ENCODE measurements around the gene PTPRA.
"Not testable (repeated sequence)": the region's sequence is repeated elsewhere in the genome, so short reads cannot be mapped to it uniquely, and the experiment has no call there.

The PTPRA gene, protein sequence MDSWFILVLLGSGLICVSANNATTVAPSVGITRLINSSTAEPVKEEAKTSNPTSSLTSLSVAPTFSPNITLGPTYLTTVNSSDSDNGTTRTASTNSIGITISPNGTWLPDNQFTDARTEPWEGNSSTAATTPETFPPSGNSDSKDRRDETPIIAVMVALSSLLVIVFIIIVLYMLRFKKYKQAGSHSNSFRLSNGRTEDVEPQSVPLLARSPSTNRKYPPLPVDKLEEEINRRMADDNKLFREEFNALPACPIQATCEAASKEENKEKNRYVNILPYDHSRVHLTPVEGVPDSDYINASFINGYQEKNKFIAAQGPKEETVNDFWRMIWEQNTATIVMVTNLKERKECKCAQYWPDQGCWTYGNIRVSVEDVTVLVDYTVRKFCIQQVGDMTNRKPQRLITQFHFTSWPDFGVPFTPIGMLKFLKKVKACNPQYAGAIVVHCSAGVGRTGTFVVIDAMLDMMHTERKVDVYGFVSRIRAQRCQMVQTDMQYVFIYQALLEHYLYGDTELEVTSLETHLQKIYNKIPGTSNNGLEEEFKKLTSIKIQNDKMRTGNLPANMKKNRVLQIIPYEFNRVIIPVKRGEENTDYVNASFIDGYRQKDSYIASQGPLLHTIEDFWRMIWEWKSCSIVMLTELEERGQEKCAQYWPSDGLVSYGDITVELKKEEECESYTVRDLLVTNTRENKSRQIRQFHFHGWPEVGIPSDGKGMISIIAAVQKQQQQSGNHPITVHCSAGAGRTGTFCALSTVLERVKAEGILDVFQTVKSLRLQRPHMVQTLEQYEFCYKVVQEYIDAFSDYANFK

DNA sequence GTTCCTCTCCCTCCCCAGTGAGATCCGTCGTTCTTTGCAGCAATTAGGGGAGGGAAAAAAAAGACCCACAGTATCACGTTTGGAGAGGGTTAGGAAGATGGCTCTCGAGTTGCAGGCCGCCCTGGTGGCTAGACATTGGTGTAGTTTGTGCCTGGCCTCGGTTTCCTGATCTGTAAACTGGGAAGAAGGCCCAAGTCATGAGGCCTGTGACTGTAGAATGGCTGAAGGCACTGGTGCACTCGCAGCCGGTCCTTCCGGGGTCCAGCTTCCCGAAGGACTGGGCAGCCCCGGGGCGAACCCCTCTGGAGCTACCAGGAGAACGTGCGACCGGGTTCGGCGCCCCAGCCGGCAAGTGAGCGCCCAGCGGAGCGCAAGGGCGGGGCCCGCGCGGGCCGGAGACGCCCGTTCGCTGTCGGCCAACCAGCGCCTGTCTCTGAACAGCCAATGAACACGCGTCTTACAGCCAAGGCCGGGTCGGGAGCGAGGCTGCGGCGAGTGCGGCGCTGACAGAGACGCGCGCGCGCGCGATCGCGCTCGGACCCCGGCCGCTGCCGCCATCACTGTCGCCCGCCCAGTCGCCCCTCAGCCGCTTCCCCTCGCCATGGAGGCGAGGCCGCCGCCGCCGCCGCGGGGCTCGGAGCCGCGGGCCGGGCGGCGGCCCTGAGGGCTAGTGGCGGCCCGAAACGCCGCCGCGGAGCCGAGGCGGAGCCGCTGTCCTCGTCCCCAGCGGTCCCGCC is at the start of gene PTPRA:
Gene PTPRA, plus strand, starts transcription at position 472 of the 737 bp plus-strand sequence. CDS start 90,797 bp downstream, outside the sequence.
- H3K27me3 Mint-ChIP-seq = no peaks in the 10 kb centered on the region
- H3K4me1 Mint-ChIP-seq (ENCODE audit: low read depth) = peaks cover 49% of the 10 kb centered on the region
- peak within 1 kb of the TSS; percentile 92 for H3K27ac Mint-ChIP-seq
- H3K4me3 Mint-ChIP-seq = peak within 1 kb of the TSS; percentile 91
- no peaks in the 10 kb centered on the region for H3K9me3 Mint-ChIP-seq (ENCODE audit: low read depth)
- peaks cover 2% of the 10 kb centered on the region for H3K36me3 Mint-ChIP-seq

- peaks cover 9% of the 10 kb centered on the region for H3K27me3 Mint-ChIP-seq
- peak overlapping the region; percentile 52 for H3K4me3 Mint-ChIP-seq
- no peaks in the 10 kb centered on the region for H3K9me3 Mint-ChIP-seq (ENCODE audit: low read depth)
- peaks cover 22% of the 10 kb centered on the region for H3K4me1 Mint-ChIP-seq (ENCODE audit: low read depth)
- H3K27ac Mint-ChIP-seq = no peak overlapping the region
- H3K36me3 Mint-ChIP-seq = peaks cover 2% of the 10 kb centered on the region
These were observed 47.5 kb upstream of the PTPRA start for GRCh38 chr20:2825761-2826160.

- peaks cover 19% of the 10 kb centered on the region for H3K4me1 Mint-ChIP-seq (ENCODE audit: low read depth)
- H3K36me3 Mint-ChIP-seq = peaks cover 2% of the 10 kb centered on the region
- H3K27me3 Mint-ChIP-seq = peaks cover 7% of the 10 kb centered on the region
- H3K27ac Mint-ChIP-seq = no peak overlapping the region
- no peaks in the 10 kb centered on the region for H3K9me3 Mint-ChIP-seq (ENCODE audit: low read depth)
- H3K4me3 Mint-ChIP-seq = no peak overlapping the region
These were observed 46.6 kb upstream of the PTPRA start for GRCh38 chr20:2826655-2827054.

- Mint-ChIP-seq H3K4me3 (no peak overlapping the region), H3K9me3 (ENCODE audit: low read depth) (no peaks in the 10 kb centered on the region), H3K4me1 (ENCODE audit: low read depth) (peaks cover 17% of the 10 kb centered on the region), H3K27me3 (peaks cover 5% of the 10 kb centered on the region), H3K36me3 (peaks cover 2% of the 10 kb centered on the region), H3K27ac (no peak overlapping the region)
These were observed 43.9 kb upstream of the PTPRA start for GRCh38 chr20:2829376-2829775.

GRCh38 chr20:2831206-2831605 is 42.1 kb upstream of the PTPRA start:
- H3K4me1 Mint-ChIP-seq (ENCODE audit: low read depth) = peaks cover 11% of the 10 kb centered on the region
- H3K27me3 Mint-ChIP-seq; H3K36me3 Mint-ChIP-seq; H3K27ac Mint-ChIP-seq; H3K4me3 Mint-ChIP-seq; H3K9me3 Mint-ChIP-seq (ENCODE audit: low read depth): not testable (repeated sequence)

- Mint-ChIP-seq H3K9me3 (ENCODE audit: low read depth) (no peaks in the 10 kb centered on the region), H3K4me1 (ENCODE audit: low read depth) (peaks cover 16% of the 10 kb centered on the region), H3K36me3 (peaks cover 3% of the 10 kb centered on the region), H3K27me3 (no peaks in the 10 kb centered on the region), H3K4me3 (no peak overlapping the region), H3K27ac (no peak overlapping the region)
These were observed 39.5 kb upstream of the PTPRA start for GRCh38 chr20:2833761-2834160.

DNA sequence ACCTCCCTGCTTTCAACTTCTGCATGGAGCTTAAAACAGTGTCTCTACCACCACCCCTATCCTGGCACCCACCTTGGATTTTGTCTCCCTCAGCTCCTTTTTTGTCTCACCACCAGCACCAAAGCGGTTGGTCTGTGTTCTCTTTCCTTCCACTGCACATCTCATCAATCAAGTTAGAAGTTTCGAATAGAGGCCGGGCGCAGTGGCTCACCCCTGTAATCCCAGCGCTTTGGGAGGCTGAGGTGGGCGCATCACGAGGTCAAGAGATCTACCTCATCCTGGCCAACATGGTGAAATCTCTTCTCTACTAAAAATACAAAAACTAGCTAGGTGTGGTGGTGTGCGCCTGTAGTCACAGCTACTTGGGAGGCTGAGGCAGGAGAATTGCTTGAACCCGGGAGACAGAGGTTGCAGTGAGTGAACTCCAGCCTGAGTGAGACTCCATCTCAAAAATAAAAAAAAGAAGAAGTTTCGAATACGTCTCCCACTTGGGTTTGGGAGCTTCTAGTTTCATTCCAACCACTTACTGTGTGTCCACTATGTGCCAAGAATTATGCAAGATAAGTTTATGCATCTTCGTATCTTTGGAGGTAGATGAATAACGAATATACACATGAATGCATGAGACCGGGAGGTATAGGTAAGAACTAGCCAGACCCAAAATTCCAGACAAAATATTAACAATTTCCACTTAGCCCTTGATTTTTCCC is 38.7 kb upstream of the PTPRA start:
- H3K4me3 Mint-ChIP-seq = no peak overlapping the region
- H3K36me3 Mint-ChIP-seq = peaks cover 3% of the 10 kb centered on the region
- no peaks in the 10 kb centered on the region for H3K9me3 Mint-ChIP-seq (ENCODE audit: low read depth)
- peaks cover 21% of the 10 kb centered on the region for H3K4me1 Mint-ChIP-seq (ENCODE audit: low read depth)
- no peaks in the 10 kb centered on the region for H3K27me3 Mint-ChIP-seq
- H3K27ac Mint-ChIP-seq = no peak overlapping the region

DNA sequence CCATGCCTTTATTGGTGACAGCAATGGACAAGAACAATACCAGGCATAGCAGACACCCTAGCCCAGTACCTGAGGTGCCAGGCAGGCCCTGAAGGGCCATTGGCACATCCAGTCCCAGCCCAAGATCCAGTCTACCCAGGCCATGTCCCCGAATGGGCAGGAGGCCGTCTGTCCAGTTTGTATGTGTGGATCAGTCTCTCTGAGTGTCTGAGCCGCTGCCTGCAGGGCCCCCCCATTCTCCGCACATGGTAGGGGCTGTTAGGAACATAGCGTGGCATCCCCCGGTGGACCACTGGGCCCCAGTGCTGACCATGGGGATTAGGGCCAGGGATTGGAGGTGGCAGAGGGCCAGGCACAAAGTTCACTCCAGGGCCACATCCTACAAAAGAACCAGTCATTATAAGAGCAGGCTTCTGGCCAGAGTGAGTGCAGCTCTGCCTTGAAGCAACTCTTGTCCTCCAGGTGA is 37.9 kb upstream of the PTPRA start:
- no peak overlapping the region for H3K27ac Mint-ChIP-seq
- H3K4me3 Mint-ChIP-seq = no peak overlapping the region

DNA sequence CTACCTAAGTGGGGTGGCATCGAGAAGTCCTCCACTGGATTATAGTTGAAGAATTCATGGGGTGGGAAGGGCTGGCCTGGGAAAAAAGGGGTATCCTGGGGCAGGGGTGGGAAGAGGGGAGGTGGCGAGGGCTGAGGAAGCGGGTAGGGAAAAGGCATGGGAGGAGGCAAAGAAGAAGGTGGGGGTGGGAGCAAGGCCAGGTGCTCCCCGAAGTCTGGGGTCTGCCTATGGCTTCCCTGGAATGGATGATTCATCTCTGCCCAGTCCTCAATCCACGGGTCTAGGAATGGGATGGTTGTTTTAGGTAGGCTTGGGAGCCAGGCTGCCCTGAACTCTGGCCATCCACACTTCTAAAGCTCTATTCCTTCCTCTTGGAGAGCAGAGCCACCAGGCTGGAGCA is 37.2 kb upstream of the PTPRA start:
- peaks cover 3% of the 10 kb centered on the region for H3K36me3 Mint-ChIP-seq
- no peaks in the 10 kb centered on the region for H3K27me3 Mint-ChIP-seq
- H3K27ac Mint-ChIP-seq = no peak overlapping the region
- peaks cover 23% of the 10 kb centered on the region for H3K4me1 Mint-ChIP-seq (ENCODE audit: low read depth)
- no peak overlapping the region for H3K4me3 Mint-ChIP-seq
- no peaks in the 10 kb centered on the region for H3K9me3 Mint-ChIP-seq (ENCODE audit: low read depth)

More for the DNA sequence above, 37.9 kb upstream of the PTPRA start:
- Mint-ChIP-seq H3K27me3 (no peaks in the 10 kb centered on the region), H3K9me3 (ENCODE audit: low read depth) (no peaks in the 10 kb centered on the region), H3K36me3 (peaks cover 3% of the 10 kb centered on the region), H3K4me1 (ENCODE audit: low read depth) (peaks cover 23% of the 10 kb centered on the region)

DNA sequence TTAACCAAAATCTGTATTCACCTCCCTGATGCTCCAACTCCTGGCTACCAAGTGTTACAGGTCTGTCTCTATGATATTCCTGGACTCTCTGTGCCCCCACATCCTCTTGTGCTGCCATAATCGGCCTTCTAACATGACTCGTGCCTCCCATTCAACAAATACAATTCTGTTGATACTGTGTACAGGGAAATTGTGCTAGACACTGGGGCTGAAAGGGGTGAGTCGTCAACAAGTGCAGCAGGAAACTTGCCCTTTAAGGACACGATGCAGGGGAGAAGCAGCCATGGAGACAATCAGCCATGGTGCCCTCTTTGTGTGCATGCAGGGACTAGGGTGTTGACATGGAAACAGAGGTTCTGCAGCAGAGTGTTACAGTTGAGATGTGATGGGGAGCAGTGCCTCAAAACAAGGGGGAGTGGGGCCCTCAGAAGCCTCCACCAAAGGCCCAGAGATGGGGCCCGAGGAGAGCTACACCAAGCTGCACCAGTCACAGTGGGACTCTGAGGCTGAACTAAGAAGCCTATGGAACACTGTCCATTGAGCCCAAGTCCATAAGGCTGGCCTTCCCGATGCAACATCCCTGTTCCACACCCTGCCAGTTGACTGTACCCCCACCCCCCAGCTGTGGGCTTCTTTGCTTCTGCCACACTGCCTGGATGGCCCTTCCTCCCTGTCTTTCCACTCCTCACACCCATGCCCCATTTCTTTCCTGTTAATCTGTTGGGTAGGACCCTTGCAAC is 35.9 kb upstream of the PTPRA start:
- H3K4me3 Mint-ChIP-seq = no peak overlapping the region
- no peak overlapping the region for H3K27ac Mint-ChIP-seq
- H3K27me3 Mint-ChIP-seq = no peaks in the 10 kb centered on the region
- no peaks in the 10 kb centered on the region for H3K9me3 Mint-ChIP-seq (ENCODE audit: low read depth)
- peaks cover 3% of the 10 kb centered on the region for H3K36me3 Mint-ChIP-seq
- H3K4me1 Mint-ChIP-seq (ENCODE audit: low read depth) = peaks cover 24% of the 10 kb centered on the region

DNA sequence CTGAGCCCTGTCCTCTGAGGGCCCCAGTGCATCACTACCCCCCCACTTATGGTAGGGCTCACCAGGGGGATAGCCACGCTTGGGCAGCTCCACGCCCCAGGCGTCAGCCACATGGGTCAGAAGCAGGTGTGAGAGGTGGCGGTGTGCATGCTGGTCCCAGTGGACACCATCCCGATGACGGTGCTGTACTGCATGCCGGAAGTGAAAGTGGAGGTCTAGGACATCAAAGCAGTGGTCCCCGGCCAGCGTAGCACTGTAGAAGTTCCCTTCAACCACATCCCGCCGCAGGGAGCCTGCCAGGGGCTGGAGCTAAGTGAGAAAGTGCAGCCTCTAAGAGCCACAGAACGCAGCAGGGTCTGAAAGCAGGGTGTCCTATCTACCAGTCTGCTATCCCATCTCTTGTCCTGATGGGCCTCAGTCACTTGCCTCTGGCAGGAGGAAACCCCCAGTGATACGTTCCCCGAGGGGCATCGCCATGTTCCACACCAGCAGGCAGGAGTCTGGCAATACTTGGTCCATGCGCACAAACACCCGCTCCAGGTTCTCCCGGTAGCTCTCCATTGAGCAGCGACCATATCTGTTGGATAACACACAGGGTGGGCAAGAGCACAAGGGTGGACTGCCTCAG is 35.0 kb upstream of the PTPRA start:
- no peak overlapping the region for H3K27ac Mint-ChIP-seq
- no peaks in the 10 kb centered on the region for H3K9me3 Mint-ChIP-seq (ENCODE audit: low read depth)
- H3K4me1 Mint-ChIP-seq (ENCODE audit: low read depth) = peaks cover 27% of the 10 kb centered on the region
- peaks cover 3% of the 10 kb centered on the region for H3K36me3 Mint-ChIP-seq
- peak overlapping the region; percentile 59 for H3K4me3 Mint-ChIP-seq
- H3K27me3 Mint-ChIP-seq = no peaks in the 10 kb centered on the region

GRCh38 chr20:2838847-2839671 is 34.2 kb upstream of the PTPRA start:
- Mint-ChIP-seq H3K27ac (peak overlapping the region; percentile 95), H3K4me1 (ENCODE audit: low read depth) (peaks cover 35% of the 10 kb centered on the region), H3K36me3 (peaks cover 3% of the 10 kb centered on the region), H3K4me3 (peak overlapping the region; percentile 90), H3K27me3 (no peaks in the 10 kb centered on the region), H3K9me3 (ENCODE audit: low read depth) (no peaks in the 10 kb centered on the region)

DNA sequence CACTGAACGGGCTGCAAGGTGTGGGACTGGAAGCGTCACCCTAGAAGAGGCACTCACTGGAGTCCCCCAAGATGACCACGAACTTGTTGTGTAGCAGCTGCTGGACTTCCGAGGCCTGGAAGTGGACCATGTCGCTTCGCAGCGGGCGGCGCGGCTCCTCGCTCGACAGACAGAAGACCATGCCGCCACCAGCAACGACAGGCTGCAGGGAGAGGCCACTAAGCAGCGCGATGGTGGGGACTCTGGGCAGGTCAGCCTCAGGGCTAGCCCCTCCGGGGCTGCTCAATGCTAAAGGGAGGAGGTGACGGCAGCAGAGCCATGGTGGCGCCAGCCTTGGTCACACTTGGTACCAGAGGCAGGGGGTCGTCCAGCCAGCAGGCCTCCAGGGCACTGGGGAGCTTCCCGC is 33.5 kb upstream of the PTPRA start:
- H3K4me1 Mint-ChIP-seq (ENCODE audit: low read depth) = peaks cover 42% of the 10 kb centered on the region
- peak overlapping the region; percentile 95 for H3K27ac Mint-ChIP-seq
- H3K27me3 Mint-ChIP-seq = no peaks in the 10 kb centered on the region
- H3K4me3 Mint-ChIP-seq = peak overlapping the region; percentile 90
- peaks cover 6% of the 10 kb centered on the region for H3K36me3 Mint-ChIP-seq
- no peaks in the 10 kb centered on the region for H3K9me3 Mint-ChIP-seq (ENCODE audit: low read depth)
